ENCODE data around the gene NUDT4.

The NUDT4 gene

GRCh38 chr12:93440043-93440835 lies 62.5 kb downstream of the NUDT4 start:
- H3K4me3 ChIP-seq: peak overlapping the region; percentile 97
- DNase-seq (ENCODE audit: low read depth, low spot score): no peak
- H3K9me3 ChIP-seq (ENCODE audit: low read depth, low read length): no peaks in the 10 kb centered on the region
- TF ChIP-seq POLR2AphosphoS5 (IDR thresholded peaks at IDR 0.05; ENCODE audit: borderline replicate concordance, low read depth, low read length) (no peak), FOXP2 (optimal IDR thresholded peaks at IDR 0.05; ENCODE audit: control extremely low read depth, extremely low read length, insufficient read depth) (no peak), EZH2 (IDR thresholded peaks at IDR 0.05) (no peak)
- 0 out of 2 replicates have a peak, but pooled peaks cover 3% of the 10 kb centered on the region for H3K36me3 ChIP-seq (ENCODE audit: insufficient read depth, low read length)
- peak overlapping the region; percentile 99 for H3K9ac ChIP-seq (ENCODE audit: insufficient read length)
- no peak overlapping the region for H3K27ac ChIP-seq

- no peak for DNase-seq (ENCODE audit: low read depth, low spot score)
- TF ChIP-seq EZH2 (IDR thresholded peaks at IDR 0.05) (no peak), POLR2AphosphoS5 (IDR thresholded peaks at IDR 0.05; ENCODE audit: borderline replicate concordance, low read depth, low read length) (no peak), FOXP2 (optimal IDR thresholded peaks at IDR 0.05; ENCODE audit: control extremely low read depth, extremely low read length, insufficient read depth) (no peak)
- Histone ChIP-seq H3K9ac (ENCODE audit: insufficient read length) (peak overlapping the region; percentile 99), H3K4me3 (peak overlapping the region; percentile 97), H3K36me3 (ENCODE audit: insufficient read depth, low read length) (0 out of 2 replicates have a peak, but pooled peaks cover 3% of the 10 kb centered on the region), H3K9me3 (ENCODE audit: low read depth, low read length) (no peaks in the 10 kb centered on the region), H3K27ac (peak overlapping the region; percentile 94)
These were observed 63.4 kb downstream of the NUDT4 start for GRCh38 chr12:93441081-93441616.

- 0 out of 2 replicates have a peak, but pooled peaks cover 3% of the 10 kb centered on the region for H3K36me3 ChIP-seq (ENCODE audit: insufficient read depth, low read length)
- no peaks in the 10 kb centered on the region for H3K9me3 ChIP-seq (ENCODE audit: low read depth, low read length)
- H3K4me3 ChIP-seq: peak within 1 kb of the TSS; percentile 97
- peak within 1 kb of the TSS; percentile 99 for H3K9ac ChIP-seq (ENCODE audit: insufficient read length)
- peak within 1 kb of the TSS; percentile 94 for H3K27ac ChIP-seq
- DNase-seq (ENCODE audit: low read depth, low spot score): peak; percentile 58
- TF ChIP-seq EZH2 (IDR thresholded peaks at IDR 0.05): no peak
- peak; percentile 37 for TF ChIP-seq FOXP2 (optimal IDR thresholded peaks at IDR 0.05; ENCODE audit: control extremely low read depth, extremely low read length, insufficient read depth)
- peak; percentile 86 for TF ChIP-seq POLR2AphosphoS5 (IDR thresholded peaks at IDR 0.05; ENCODE audit: borderline replicate concordance, low read depth, low read length)
These were observed 64.1 kb downstream of the NUDT4 start, which contains the start of gene UBE2N for GRCh38 chr12:93441617-93442410. TSS of gene UBE2N (minus strand) at chr12:93441947. CDS start at chr12:93441884, 63 bp downstream.

- Histone ChIP-seq H3K9me3 (ENCODE audit: low read depth, low read length) (no peaks in the 10 kb centered on the region), H3K4me3 (peak overlapping the region; percentile 97), H3K27ac (peak overlapping the region; percentile 94), H3K36me3 (ENCODE audit: insufficient read depth, low read length) (0 out of 2 replicates have a peak, but pooled peaks cover 3% of the 10 kb centered on the region), H3K9ac (ENCODE audit: insufficient read length) (peak overlapping the region; percentile 99)
- TF ChIP-seq POLR2AphosphoS5 (IDR thresholded peaks at IDR 0.05; ENCODE audit: borderline replicate concordance, low read depth, low read length): no peak
- TF ChIP-seq EZH2 (IDR thresholded peaks at IDR 0.05): no peak
- no peak for TF ChIP-seq FOXP2 (optimal IDR thresholded peaks at IDR 0.05; ENCODE audit: control extremely low read depth, extremely low read length, insufficient read depth)
- DNase-seq (ENCODE audit: low read depth, low spot score): no peak
These were observed 65.0 kb downstream of the NUDT4 start for GRCh38 chr12:93442411-93443340.

- Histone ChIP-seq H3K27ac (no peak overlapping the region), H3K4me3 (no peak overlapping the region), H3K36me3 (ENCODE audit: insufficient read depth, low read length) (no peaks in the 10 kb centered on the region), H3K9me3 (ENCODE audit: low read depth, low read length) (no peaks in the 10 kb centered on the region), H3K9ac (ENCODE audit: insufficient read length) (no peak overlapping the region)
- DNase-seq (ENCODE audit: low read depth, low spot score): no peak
- TF ChIP-seq POLR2AphosphoS5 (IDR thresholded peaks at IDR 0.05; ENCODE audit: borderline replicate concordance, low read depth, low read length) (no peak), EZH2 (IDR thresholded peaks at IDR 0.05) (no peak)
These were observed 65.9 kb downstream of the NUDT4 start for GRCh38 chr12:93443576-93443975.

GRCh38 chr12:93447555-93448290 lies 70.0 kb downstream of the NUDT4 start:
- TF ChIP-seq FOXP2 (optimal IDR thresholded peaks at IDR 0.05; ENCODE audit: control extremely low read depth, extremely low read length, insufficient read depth): no peak
- no peak for TF ChIP-seq POLR2AphosphoS5 (IDR thresholded peaks at IDR 0.05; ENCODE audit: borderline replicate concordance, low read depth, low read length)
- no peak for TF ChIP-seq EZH2 (IDR thresholded peaks at IDR 0.05)
- no peak for DNase-seq (ENCODE audit: low read depth, low spot score)
- no peak overlapping the region for H3K9ac ChIP-seq (ENCODE audit: insufficient read length)
- H3K9me3 ChIP-seq (ENCODE audit: low read depth, low read length): no peaks in the 10 kb centered on the region
- H3K27ac ChIP-seq: no peak overlapping the region
- no peak overlapping the region for H3K4me3 ChIP-seq
- H3K36me3 ChIP-seq (ENCODE audit: insufficient read depth, low read length): no peaks in the 10 kb centered on the region

GRCh38 chr12:93448796-93449195 lies 71.1 kb downstream of the NUDT4 start:
- Histone ChIP-seq H3K9ac (ENCODE audit: insufficient read length) (no peak overlapping the region), H3K27ac (no peak overlapping the region)
- TF ChIP-seq POLR2AphosphoS5 (IDR thresholded peaks at IDR 0.05; ENCODE audit: borderline replicate concordance, low read depth, low read length) (no peak), EZH2 (IDR thresholded peaks at IDR 0.05) (no peak), FOXP2 (optimal IDR thresholded peaks at IDR 0.05; ENCODE audit: control extremely low read depth, extremely low read length, insufficient read depth) (no peak)

More at GRCh38 chr12:93448796-93449195, 71.1 kb downstream of the NUDT4 start:
- no peak for DNase-seq (ENCODE audit: low read depth, low spot score)
- Histone ChIP-seq H3K9me3 (ENCODE audit: low read depth, low read length) (no peaks in the 10 kb centered on the region), H3K4me3 (no peak overlapping the region), H3K36me3 (ENCODE audit: insufficient read depth, low read length) (no peaks in the 10 kb centered on the region)
